ENCODE data around the gene GLYR1. TPM values are rescaled to one million over a fixed set of nuclear protein-coding genes. Genes with fewer than 3 reads are reported as not detected.

GLYR1 gene
- total and polyA plus RNA-seq, 2 experiments from 2014 or later: 46.5 to 56.9 TPM

- peak overlapping the region; percentile 73 for H3K27ac ChIP-seq
- H3K4me1 ChIP-seq (ENCODE audit: insufficient read depth): peaks cover 24% of the 10 kb centered on the region
- H2AFZ ChIP-seq: no peak overlapping the region
- no peak for TF ChIP-seq EZH2phosphoT487 (IDR thresholded peaks at IDR 0.05; ENCODE audit: low read depth, severe bottlenecking, unreplicated experiment)
- TF ChIP-seq CTCF (IDR thresholded peaks at IDR 0.05; ENCODE audit: poor library complexity): no peak
- no peak for TF ChIP-seq EZH2 (IDR thresholded peaks at IDR 0.05; ENCODE audit: borderline replicate concordance)
- peaks cover 40% of the 10 kb centered on the region for H3K79me2 ChIP-seq
- H3K4me2 ChIP-seq: no peak overlapping the region
- H3K9me3 ChIP-seq (ENCODE audit: low read depth): no peaks in the 10 kb centered on the region
- no peaks in the 10 kb centered on the region for H3K36me3 ChIP-seq (replicated peaks; ENCODE audit: insufficient read depth, low read depth)
- WGBS (ENCODE audit: low lambda C conversion rate, missing lambda C conversion rate): 98% methylated on average over 21 of the region's 21 CpGs
- no peak for DNase-seq (ENCODE audit: low spot score)
- no peaks in the 10 kb centered on the region for H3K27me3 ChIP-seq
- no peaks in the 10 kb centered on the region for H3K9me2 ChIP-seq (replicated peaks; ENCODE audit: insufficient read depth)
- no peak overlapping the region for H3K4me3 ChIP-seq
- H4K20me1 ChIP-seq (ENCODE audit: insufficient read depth, poor library complexity, severe bottlenecking): peaks cover 24% of the 10 kb centered on the region
These were observed 23.1 kb upstream of the GLYR1 start for GRCh38 chr16:4870138-4870671.

GRCh38 chr16:4869147-4869805 is 22.2 kb upstream of the GLYR1 start:
- peaks cover 24% of the 10 kb centered on the region for H3K4me1 ChIP-seq (ENCODE audit: insufficient read depth)
- DNase-seq (ENCODE audit: low spot score): peak; percentile 56
- WGBS (ENCODE audit: low lambda C conversion rate, missing lambda C conversion rate): 80% methylated on average over 13 of the region's 13 CpGs

GRCh38 chr16:4868535-4868934 is 21.4 kb upstream of the GLYR1 start:
- TF ChIP-seq EZH2 (IDR thresholded peaks at IDR 0.05; ENCODE audit: borderline replicate concordance): no peak
- no peak for TF ChIP-seq EZH2phosphoT487 (IDR thresholded peaks at IDR 0.05; ENCODE audit: low read depth, severe bottlenecking, unreplicated experiment)
- TF ChIP-seq CTCF (IDR thresholded peaks at IDR 0.05; ENCODE audit: poor library complexity): no peak
- peak; percentile 35 for DNase-seq (ENCODE audit: low spot score)
- H3K9me2 ChIP-seq (replicated peaks; ENCODE audit: insufficient read depth): no peaks in the 10 kb centered on the region
- H2AFZ ChIP-seq: no peak overlapping the region
- H3K27me3 ChIP-seq: no peaks in the 10 kb centered on the region
- WGBS (ENCODE audit: low lambda C conversion rate, missing lambda C conversion rate): 87% methylated on average over 7 of the region's 7 CpGs
- no peak overlapping the region for H3K4me3 ChIP-seq
- peaks cover 24% of the 10 kb centered on the region for H4K20me1 ChIP-seq (ENCODE audit: insufficient read depth, poor library complexity, severe bottlenecking)
- peaks cover 57% of the 10 kb centered on the region for H3K79me2 ChIP-seq
- no peaks in the 10 kb centered on the region for H3K9me3 ChIP-seq (ENCODE audit: low read depth)
- peak overlapping the region; percentile 63 for H3K4me2 ChIP-seq
- H3K4me1 ChIP-seq (ENCODE audit: insufficient read depth): peaks cover 24% of the 10 kb centered on the region
- H3K27ac ChIP-seq: peak overlapping the region; percentile 73
- no peaks in the 10 kb centered on the region for H3K36me3 ChIP-seq (replicated peaks; ENCODE audit: insufficient read depth, low read depth)

More at GRCh38 chr16:4869147-4869805, 22.2 kb upstream of the GLYR1 start:
- Histone ChIP-seq H3K9me3 (ENCODE audit: low read depth) (no peaks in the 10 kb centered on the region), H3K27ac (peak overlapping the region; percentile 73), H3K4me3 (no peak overlapping the region), H2AFZ (no peak overlapping the region), H3K27me3 (no peaks in the 10 kb centered on the region), H4K20me1 (ENCODE audit: insufficient read depth, poor library complexity, severe bottlenecking) (peaks cover 24% of the 10 kb centered on the region), H3K4me2 (no peak overlapping the region), H3K79me2 (peaks cover 50% of the 10 kb centered on the region), H3K36me3 (replicated peaks; ENCODE audit: insufficient read depth, low read depth) (no peaks in the 10 kb centered on the region), H3K9me2 (replicated peaks; ENCODE audit: insufficient read depth) (no peaks in the 10 kb centered on the region)
- TF ChIP-seq EZH2 (IDR thresholded peaks at IDR 0.05; ENCODE audit: borderline replicate concordance) (no peak), EZH2phosphoT487 (IDR thresholded peaks at IDR 0.05; ENCODE audit: low read depth, severe bottlenecking, unreplicated experiment) (no peak), CTCF (IDR thresholded peaks at IDR 0.05; ENCODE audit: poor library complexity) (no peak)
